T-helper 9 cell (primary cell): ENCODE data around the gene PAQR7.

ENCODE experiments used
- DNase-seq: peaks from one replicate; pipeline ENCODE4 v3.0.0-alpha.2; 2020

Gene PAQR7

DNA sequence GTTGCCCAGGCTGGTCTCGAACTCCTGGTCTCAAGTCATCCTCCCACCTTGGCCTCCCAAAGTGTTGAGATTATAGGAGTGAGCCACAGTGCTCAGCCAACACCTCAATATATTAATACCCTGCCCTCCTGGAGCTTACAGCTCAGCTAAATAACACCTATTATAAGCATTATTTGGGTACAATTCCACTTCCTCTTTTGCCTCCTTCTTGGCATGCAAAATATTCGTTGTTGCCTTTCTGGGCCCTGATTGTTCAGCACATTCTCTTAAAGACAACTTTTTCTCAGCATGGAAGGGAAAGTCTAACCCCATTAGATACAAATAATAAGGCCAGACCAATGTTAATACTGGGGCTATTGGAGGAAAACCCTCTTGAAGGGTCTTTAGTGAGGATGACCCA is 2.8 kb downstream of the PAQR7 start:
- DNase-seq: no peak

DNA sequence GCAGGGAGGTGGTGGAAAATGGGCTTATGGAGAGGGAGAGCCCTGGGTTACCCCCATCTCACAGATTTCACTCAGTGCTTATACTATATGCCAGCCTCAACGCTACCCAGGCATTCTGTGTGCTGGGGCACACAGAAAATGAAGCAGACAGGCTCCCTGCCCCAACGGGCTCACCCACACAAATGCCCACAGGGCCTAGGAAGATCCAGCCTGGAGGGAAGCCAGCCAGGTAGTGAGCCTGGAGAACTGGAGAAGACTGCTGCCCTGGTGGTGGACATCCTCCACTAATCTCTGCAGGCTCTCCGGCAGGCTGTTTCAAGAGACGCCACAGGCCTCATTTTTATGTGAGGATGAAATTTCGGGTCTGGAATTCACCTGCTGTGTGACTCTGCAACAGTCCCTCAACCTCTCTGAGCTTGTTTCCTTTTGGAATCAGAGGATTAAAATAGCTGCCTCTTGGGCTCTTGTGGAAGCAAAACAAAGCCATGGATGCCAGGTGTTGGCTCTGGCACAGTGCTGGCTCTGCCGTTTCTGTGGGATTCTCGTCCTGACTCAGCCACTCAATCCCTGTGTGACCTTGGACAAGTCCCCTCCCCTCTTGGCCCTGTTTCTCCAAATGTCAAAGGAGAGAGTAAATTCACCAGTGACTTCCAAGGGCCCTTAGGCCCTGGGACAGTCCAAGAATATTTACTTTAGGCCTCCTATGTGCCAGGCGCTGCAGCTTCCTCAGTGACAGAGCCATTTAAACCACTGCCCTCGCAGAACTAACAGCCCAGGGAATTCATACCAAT is 3.6 kb downstream of the PAQR7 start:
- DNase-seq: no peak

GRCh38 chr1:25871086-25871703 is 4.3 kb downstream of the PAQR7 start:
- no peak for DNase-seq

DNA sequence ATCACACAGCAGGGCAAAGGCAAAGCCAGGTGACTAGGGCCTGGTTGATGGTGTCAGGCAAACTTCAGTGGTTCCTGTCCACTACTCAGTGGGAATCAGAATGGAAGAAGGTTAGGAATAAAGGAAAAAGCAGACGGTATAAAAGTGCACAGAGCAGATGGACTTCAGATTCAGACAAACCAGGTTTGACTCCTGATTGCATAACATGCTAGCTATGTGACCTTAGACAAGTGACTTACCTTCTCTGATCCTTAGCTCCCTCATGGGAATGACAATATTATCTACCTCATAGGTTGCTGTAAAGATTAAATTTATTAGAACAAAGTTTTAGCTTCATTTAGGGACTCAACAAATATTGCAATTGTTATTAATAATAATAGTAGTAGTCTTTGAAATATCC is 4.9 kb downstream of the PAQR7 start:
- no peak for DNase-seq

GRCh38 chr1:25869909-25870606 is 5.5 kb downstream of the PAQR7 start:
- DNase-seq: no peak

- DNase-seq: no peak
Observed at GRCh38 chr1:25867210-25867991, 8.1 kb downstream of the PAQR7 start.

DNA sequence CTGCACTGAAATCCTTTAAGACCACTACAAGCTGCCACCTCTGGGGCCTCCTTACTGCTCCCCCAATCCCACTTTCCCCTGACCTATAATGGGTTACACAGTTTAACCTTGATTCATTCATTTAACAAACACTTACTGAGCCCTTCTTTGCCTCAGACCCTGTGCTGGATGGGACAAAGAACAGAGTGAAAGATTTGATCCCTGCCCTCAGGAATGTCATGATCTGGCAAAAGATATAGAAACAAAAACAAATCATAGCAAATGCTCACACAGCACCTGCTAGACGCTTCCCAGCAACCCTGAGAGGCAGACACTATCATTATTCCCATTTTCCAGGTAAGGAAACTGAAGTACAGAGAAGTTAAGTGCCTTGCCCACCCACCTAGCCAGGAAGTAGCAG is 9.2 kb downstream of the PAQR7 start:
- DNase-seq: no peak

- DNase-seq: no peak
Observed at GRCh38 chr1:25864434-25864833, 11.1 kb downstream of the PAQR7 start.

GRCh38 chr1:25863486-25864262 is 11.8 kb downstream of the PAQR7 start:
- no peak for DNase-seq

DNA sequence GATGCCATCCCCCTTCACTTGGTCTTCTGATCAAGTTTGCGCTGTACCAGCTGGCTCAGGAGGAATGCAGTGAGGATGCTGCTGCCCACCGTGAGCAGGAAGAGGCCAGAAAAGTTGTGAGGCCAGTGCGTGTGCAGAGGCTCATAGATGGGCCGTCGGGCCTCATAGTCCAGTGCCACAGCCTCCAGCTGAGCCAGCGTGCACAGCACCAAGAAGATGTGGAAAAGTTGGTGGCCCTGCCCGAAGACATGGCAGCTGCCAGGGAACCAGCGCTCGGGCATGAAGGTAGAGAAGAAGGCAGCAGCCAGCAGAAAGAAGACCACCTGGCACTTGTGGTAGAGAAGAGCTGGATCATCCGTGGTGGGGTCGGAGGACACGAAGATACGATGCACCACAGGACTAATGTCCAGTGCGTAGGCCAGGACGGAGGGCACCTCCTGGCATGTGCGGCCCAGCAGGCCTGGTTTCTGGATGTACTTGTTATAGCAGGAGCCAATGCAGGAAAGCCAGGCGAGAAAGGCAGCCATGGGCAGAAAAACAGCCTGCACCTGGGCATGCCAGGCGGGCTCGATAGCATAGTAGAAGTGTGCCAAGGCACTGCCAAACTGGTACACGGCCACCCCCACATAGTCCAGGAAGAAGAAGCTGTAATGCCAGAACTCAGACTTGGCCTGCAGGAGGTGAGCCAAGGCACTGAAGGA is 12.6 kb downstream of the PAQR7 start:
- DNase-seq: no peak

DNA sequence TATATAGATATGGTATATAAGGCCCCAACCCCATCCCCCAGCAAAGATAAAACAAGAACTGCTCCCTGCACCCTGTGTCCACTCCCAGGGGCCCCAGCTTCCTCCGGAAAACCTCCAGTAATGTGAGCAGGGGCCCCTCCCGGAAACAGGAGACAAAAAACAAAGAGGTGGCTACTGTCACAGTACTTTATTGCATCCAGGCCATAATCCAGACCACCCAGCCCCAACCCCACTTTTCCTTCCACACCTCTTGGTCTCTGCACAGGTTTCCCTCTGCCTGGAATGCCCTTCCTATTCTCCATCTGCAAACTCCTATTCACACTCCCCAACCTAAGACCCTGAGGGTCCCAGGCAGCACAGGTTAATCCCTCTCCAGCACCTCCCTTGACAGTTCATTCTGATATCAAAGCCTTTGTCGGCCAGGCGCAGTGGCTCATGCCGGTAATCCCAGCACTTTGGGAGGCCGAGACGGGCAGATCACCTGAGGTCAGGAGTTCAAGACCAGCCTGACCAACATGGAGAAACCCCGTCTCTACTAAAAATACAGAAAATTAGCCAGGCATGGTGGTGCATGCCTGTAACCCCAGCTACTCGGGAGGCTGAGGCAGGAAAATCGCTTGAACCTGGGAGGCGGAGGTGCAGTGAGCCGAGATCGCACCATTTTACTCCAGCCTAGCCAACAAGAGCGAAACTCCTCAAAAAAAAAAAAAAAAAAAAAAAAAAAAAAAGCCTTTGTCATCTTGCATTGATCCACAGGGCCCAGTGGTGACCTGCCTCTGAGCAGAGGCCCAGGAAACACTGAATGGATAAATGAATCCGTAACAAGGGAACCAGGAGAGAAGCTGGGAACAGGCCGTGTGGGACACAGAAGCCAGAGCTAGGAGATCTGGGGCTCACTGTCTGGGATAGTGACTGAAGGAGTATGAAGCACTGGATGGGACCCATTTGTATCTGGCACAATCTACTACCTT is 13.9 kb downstream of the PAQR7 start:
- no peak for DNase-seq

GRCh38 chr1:25858906-25859789 is 16.4 kb downstream of the PAQR7 start, which contains the start of gene AUNIP:
AUNIP (minus strand) TSS chr1:25859457; CDS start chr1:25859357, 100 bp downstream.
- DNase-seq: peak; percentile 87

- no peak for DNase-seq
Observed at GRCh38 chr1:25858494-25858893, 17.0 kb downstream of the PAQR7 start.

DNA sequence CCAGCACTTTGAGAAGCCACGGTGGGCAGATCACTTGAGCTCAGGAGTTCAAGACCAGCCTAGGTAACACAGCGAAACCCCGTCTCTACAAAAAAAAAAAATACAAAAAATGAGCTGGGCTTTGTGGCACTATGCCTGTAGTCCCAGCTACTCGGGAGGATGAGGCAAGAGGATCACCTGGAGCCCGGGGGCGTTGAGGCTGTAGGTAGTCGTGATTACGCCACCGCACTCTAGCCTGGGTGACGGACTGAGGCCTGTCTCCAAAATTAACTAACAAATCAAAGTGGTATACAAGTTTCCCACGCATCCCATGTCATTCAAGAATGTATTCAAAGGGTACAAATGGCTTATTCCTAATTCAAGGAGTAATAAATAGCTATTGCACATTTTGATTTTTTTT is 18.7 kb downstream of the PAQR7 start:
- no peak for DNase-seq

- DNase-seq: no peak
Observed at GRCh38 chr1:25854554-25854953, 21.0 kb downstream of the PAQR7 start.

DNA sequence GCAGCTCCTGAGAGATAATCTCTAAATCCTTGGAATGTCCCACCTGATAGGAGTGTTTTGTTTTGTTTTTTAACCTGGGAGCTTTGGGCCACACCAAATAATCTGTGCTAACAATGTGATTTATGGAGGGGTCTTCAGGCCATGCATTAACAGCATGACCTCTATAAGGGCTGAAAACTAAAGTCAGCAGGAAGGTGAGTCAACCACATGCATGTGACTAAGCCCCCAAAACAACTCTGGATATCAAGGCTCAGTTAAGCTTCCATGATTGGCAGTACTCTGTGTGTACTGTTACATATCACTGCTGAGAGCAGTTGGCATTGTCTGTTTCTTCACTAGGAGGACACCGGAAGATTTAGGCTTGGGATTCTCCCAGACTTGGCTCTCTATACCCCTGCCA is 27.0 kb downstream of the PAQR7 start:
- no peak for DNase-seq

GRCh38 chr1:25847929-25848328 is 27.6 kb downstream of the PAQR7 start:
- no peak for DNase-seq

GRCh38 chr1:25845664-25846063 is 29.8 kb downstream of the PAQR7 start:
- no peak for DNase-seq
